ENCODE data around the gene PARM1.

The PARM1 gene

DNA sequence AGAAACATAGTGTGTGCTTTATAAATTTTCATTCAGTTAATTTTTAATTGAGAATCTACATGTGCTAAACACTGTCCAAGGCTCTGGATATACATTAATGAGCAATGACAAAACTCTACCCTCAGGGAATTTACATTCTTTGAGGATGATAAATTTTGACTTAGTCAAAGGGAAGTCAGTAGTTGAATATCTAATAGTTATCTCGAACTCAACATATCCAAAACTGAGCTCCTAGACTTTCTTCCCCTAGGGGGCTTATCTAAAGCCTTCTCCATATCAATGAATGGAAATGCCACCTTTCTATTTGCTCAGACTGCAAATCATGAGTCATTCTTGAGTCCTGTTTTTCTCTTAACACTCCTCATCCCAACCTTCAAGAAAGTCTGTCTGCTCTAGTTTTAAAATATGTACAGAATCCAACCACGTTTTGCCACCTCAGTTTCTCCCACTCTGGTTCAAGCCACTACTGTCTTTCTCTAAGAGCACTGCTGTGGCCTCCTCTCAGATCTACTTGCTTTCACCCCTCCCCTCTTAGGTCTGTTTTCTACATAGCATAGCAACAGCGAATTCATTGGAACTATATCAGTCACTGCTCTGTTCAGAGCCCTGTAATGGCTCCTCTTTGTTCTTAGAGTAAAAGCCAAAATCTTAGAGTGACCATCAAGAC, 9.5 kb downstream of the PARM1 start:
- no peak for DNase-seq (ENCODE audit: low read depth in 2 of 2, low spot score in 1 of 2)

- no peak for DNase-seq (ENCODE audit: low read depth in 2 of 2, low spot score in 1 of 2)
These were observed 10.0 kb downstream of the PARM1 start for GRCh38 chr4:74942918-74943253.

- DNase-seq (ENCODE audit: low read depth in 2 of 2, low spot score in 1 of 2), result no peak
These were observed 11.5 kb downstream of the PARM1 start for GRCh38 chr4:74944354-74944793.

- DNase-seq (ENCODE audit: low read depth in 2 of 2, low spot score in 1 of 2), result no peak
These were observed 13.3 kb downstream of the PARM1 start for GRCh38 chr4:74946196-74946595.

DNA sequence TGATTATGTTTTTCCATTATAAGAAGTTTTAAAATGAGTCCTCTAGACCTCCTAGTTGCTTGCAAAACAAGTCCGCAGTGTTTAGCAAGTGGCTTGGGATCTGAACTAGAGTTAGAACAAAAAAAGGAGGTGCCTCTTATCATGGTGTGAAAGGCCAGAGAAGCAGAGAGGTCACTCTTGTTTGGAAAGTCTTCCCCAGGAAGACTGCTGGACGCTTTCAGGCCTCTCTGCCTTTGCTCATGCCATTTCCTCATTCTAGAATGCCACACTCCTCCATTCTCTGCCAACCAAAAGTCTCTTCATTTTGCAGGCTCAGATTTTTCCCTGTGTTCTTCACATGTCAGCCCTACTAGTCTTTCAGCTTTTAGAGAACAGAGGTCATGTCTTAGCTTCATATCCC, 14.9 kb downstream of the PARM1 start:
- DNase-seq (ENCODE audit: low read depth in 2 of 2, low spot score in 1 of 2), result no peak

- no peak for DNase-seq (ENCODE audit: low read depth in 2 of 2, low spot score in 1 of 2)
These were observed 15.3 kb downstream of the PARM1 start for GRCh38 chr4:74948236-74948635.

- DNase-seq (ENCODE audit: low read depth in 2 of 2, low spot score in 1 of 2), result no peak
These were observed 17.3 kb downstream of the PARM1 start for GRCh38 chr4:74950200-74950599.

- no peak for DNase-seq (ENCODE audit: low read depth in 2 of 2, low spot score in 1 of 2)
These were observed 18.0 kb downstream of the PARM1 start for GRCh38 chr4:74950882-74951281.

DNA sequence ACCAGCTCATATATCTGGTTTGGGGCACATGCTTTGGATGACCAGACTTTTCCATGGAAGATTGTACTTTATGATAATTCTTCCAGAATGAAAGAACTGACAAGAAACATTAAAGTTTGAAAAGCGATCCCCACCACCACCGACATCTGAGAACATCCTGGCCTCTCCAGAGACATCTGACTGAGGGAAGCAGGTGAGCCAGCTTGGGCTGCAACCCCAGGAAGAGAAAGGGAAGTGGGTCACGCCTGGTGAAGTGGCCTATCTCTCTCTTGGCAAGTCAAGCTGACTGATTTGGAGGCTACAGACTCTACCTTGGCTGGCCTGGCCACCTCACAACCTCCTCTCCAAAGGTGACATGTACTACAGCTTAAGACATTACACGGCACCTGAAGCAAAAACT, 20.7 kb downstream of the PARM1 start:
- DNase-seq (ENCODE audit: low read depth in 2 of 2, low spot score in 1 of 2), result no peak

GRCh38 chr4:74958881-74959280, 26.0 kb downstream of the PARM1 start:
- no peak for DNase-seq (ENCODE audit: low read depth in 2 of 2, low spot score in 1 of 2)

DNA sequence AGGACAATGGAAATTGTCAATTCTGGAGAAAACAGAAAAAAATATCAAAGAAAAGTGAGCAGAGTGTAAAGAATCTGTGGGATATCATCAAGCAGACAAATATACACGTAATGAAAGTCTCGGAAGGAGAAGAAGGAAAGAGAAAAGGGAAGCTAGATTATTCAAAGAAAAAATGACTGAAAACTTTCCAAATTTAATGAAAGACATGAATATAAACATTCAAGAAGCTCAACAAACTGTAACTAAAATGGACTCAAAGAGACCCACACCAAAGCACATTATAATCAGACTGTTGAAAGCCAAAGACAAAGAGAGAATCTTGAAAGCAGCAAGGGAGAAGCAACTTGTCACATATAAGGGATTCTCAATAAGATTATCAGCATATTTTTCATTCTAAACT, 28.3 kb downstream of the PARM1 start:
- DNase-seq (ENCODE audit: low read depth in 2 of 2, low spot score in 1 of 2), result no peak

- DNase-seq (ENCODE audit: low read depth in 2 of 2, low spot score in 1 of 2), result no peak
These were observed 29.7 kb downstream of the PARM1 start for GRCh38 chr4:74962584-74962983.

DNA sequence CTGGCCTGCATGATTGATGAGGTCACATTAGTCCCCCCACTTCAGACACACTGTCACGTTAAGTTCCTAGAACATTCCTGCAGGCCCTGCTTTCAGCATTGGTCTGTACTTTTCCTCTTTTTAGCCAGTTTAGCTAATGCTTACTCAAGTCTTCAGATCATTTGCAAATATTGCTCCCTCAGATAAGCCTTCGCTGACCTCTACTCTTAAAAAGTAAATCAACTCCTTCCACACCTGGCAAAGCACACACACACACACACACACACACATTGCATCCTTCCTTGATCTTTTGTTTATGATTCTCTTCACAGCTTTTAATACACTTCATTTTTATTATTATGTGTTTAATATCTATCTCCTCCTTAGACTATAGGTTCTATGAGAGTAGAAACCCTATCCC, 31.4 kb downstream of the PARM1 start:
- DNase-seq (ENCODE audit: low read depth in 2 of 2, low spot score in 1 of 2), result no peak

- DNase-seq (ENCODE audit: low read depth in 2 of 2, low spot score in 1 of 2), result no peak
These were observed 34.4 kb downstream of the PARM1 start for GRCh38 chr4:74967324-74967723.

DNA sequence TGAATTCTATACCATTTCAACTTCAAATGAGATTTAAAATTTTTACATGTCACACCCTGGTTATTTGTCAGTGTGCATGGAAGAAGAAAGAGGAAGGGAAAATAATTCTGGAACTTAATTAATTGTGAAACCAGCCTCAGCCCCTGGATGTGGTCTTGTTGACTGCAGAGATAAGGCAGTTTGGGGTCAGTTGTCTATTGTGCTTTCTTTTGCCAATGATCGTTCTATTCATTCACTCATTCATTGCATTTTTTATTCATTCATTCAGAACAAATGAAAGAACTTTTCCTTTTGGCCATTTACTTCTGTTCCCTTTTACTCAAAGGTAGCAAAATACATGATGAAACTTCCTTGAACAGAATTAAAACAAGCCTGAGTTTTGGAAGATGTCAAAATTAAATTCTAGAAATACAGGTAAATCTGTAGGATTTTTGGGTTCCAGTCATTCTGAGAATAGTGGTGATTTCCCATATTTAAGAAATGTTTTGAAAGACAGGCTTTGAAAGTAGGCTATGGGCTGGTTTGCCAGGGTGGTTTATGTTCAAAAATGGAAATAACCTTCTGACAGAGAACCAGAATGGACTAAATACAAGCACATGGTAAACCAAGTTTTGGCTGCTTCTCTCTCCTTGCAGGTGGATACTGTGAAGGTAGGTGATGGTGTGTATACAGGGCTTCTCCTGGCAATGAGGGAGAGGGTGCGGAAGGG, 35.7 kb downstream of the PARM1 start:
- DNase-seq (ENCODE audit: low read depth in 2 of 2, low spot score in 1 of 2), result no peak

- DNase-seq (ENCODE audit: low read depth in 2 of 2, low spot score in 1 of 2), result no peak
These were observed 36.9 kb downstream of the PARM1 start for GRCh38 chr4:74969507-74970474.

GRCh38 chr4:74970577-74970976, 37.7 kb downstream of the PARM1 start:
- no peak for DNase-seq (ENCODE audit: low read depth in 2 of 2, low spot score in 1 of 2)

- DNase-seq (ENCODE audit: low read depth in 2 of 2, low spot score in 1 of 2), result no peak
These were observed 38.9 kb downstream of the PARM1 start for GRCh38 chr4:74971862-74972261.

- DNase-seq (ENCODE audit: low read depth in 2 of 2, low spot score in 1 of 2), result no peak
These were observed 42.2 kb downstream of the PARM1 start for GRCh38 chr4:74975082-74975481.

- no peak for DNase-seq (ENCODE audit: low read depth in 2 of 2, low spot score in 1 of 2)
These were observed 43.2 kb downstream of the PARM1 start for GRCh38 chr4:74975848-74976824.

All from stimulated activated CD8-positive, alpha-beta memory T cell treated with anti-CD3 and anti-CD28 coated beads, Interleukin-4, amount 100 ng/mL, for 4 hours (primary cell).